Transverse colon (tissue), 4 donors: ENCODE measurements around the gene PELO. TPM values are rescaled to one million over a fixed set of nuclear protein-coding genes. Genes with fewer than 3 reads are reported as not detected.

ENCODE experiments used
- DNase-seq: peaks from one replicate; pipeline ENCODE4 v3.0.0-alpha.2; 2019
- H3K27ac ChIP-seq, 4 donors: fragments of 200-600 bp; sonication (generic); 2 replicates each; pipeline ENCODE4 v1.5.1; 2016 to 2018; ENCODE audit warnings: inconsistent platforms in 4 of 4
- H3K27me3 ChIP-seq: fragments of 200-600 bp; sonication (generic); 2 replicates; pipeline ENCODE4 v1.5.1; 2017; ENCODE audit warnings: inconsistent platforms
- H3K36me3 ChIP-seq, 4 donors: fragments of 200-600 bp; sonication (generic); 2 replicates each; pipeline ENCODE4 v1.5.1; 2017 to 2019; ENCODE audit warnings: inconsistent platforms in 4 of 4
- H3K4me1 ChIP-seq, 4 donors: fragments of 200-600 bp; sonication (generic); 2 replicates each; pipeline ENCODE4 v1.5.1; 2017 to 2020; ENCODE audit warnings: inconsistent platforms in 4 of 4
- H3K4me3 ChIP-seq, 4 donors: fragments of 200-600 bp; sonication (generic); 1 replicate in 1 of 4; 2 replicates in 3 of 4; pipeline versions ENCODE4 v1.5.1 to v1.6.1; 2017 to 2019; ENCODE audit warnings: inconsistent platforms in 4 of 4
- H3K9me3 ChIP-seq, 2 donors: fragments of 200-600 bp; sonication (generic); 2 replicates each; pipeline ENCODE4 v1.5.1; 2017 to 2019; ENCODE audit warnings: inconsistent platforms in 2 of 2
- CTCF ChIP-seq, 5 experiments: fragments of 200-600 bp in 3 of 5; fragments of 450-650 bp in 2 of 5; sonication (generic) in 3 of 5; IDR thresholded peaks; 1 replicate in 2 of 5; 2 replicates in 3 of 5; pipeline ENCODE4 v1.5.1; 2016 to 2017; ENCODE audit warnings: antibody characterized with exemption in 5 of 5, inconsistent platforms in 3 of 5, mild to moderate bottlenecking in 2 of 5, moderate library complexity in 1 of 5
- EP300 ChIP-seq: sonication (generic); formaldehyde crosslinking; IDR thresholded peaks from one replicate; pipeline ENCODE4 v1.6.1; 2017; ENCODE audit warnings: antibody characterized with exemption, low read depth
- POLR2A ChIP-seq: fragments of 450-650 bp; IDR thresholded peaks from one replicate; pipeline ENCODE4 v1.6.1; 2016; ENCODE audit warnings: antibody characterized with exemption, mild to moderate bottlenecking, moderate library complexity
- POLR2AphosphoS5 ChIP-seq, 3 donors: sonication (generic); formaldehyde crosslinking; IDR thresholded peaks; one replicate each; pipeline ENCODE4 v1.6.1; 2016; ENCODE audit warnings: antibody characterized with exemption in 3 of 3
- WGBS, 2 donors: methylation state at CpG; one replicate each; pipeline ENCODE4 v1.1.5; 2018; ENCODE audit warnings: low coverage in 1 of 2; 5-methylcytosine and 5-hydroxymethylcytosine counted together
- in situ Hi-C, 4 donors: fragments of 200-750 bp; cut with MboI; loops; one replicate each; pipeline versions ENCODE4 v1.15.0 to v1.15.1; 2017; ENCODE audit warnings: low sequenced_read_pairs in 3 of 4, low pct_ligation_motif_present in 1 of 4, low pct_unique_long_range_greater_than_20kb in 1 of 4
- intact Hi-C: fragments of 100-400 bp; cut with DNase I; formaldehyde crosslinking; loops from one replicate; pipeline ENCODE4 v1.15.1; 2023; ENCODE audit warnings: low total_unique reads
- total RNA-seq, 4 donors: library from RNA; depleted of rRNA; stranded (reverse); fragments of >200 nt; gene quantifications; one replicate each; pipeline ENCODE4 v1.1.0, GENCODE V29; 2016

Gene PELO
- total RNA-seq, 4 donors from 2014 or later = 10.1 to 62.3 (median 16.8) TPM

- no peak for TF ChIP-seq EP300
- TF ChIP-seq POLR2AphosphoS5 (IDR thresholded peaks at IDR 0.05) = no peak
- TF ChIP-seq POLR2A = no peak
- TF ChIP-seq CTCF (IDR thresholded peaks at IDR 0.05) = no peak
- Histone ChIP-seq H3K4me3 (no peak overlapping the region), H3K27me3 (no peaks in the 10 kb centered on the region), H3K36me3 (no peaks in the 10 kb centered on the region), H3K27ac (no peak overlapping the region), H3K4me1 (no peaks in the 10 kb centered on the region), H3K9me3 (no peaks in the 10 kb centered on the region)
- 70 to 86% methylated on average over 1 of the region's 1 CpG for WGBS, 2 donors
- DNase-seq = no peak
- intact Hi-C loops (no loop called here), in situ Hi-C loops (no loop called here)
Observed at GRCh38 chr5:52767766-52768480, 19.8 kb upstream of the PELO start.

GRCh38 chr5:52769061-52769460 is 18.7 kb upstream of the PELO start:
- no peak for DNase-seq
- no peaks in the 10 kb centered on the region for H3K9me3 ChIP-seq
- peaks cover 0 to 1% (median 0%) of the 10 kb centered on the region in 4 donors for H3K4me1 ChIP-seq
- in situ Hi-C loops = no loop called here
- H3K27ac ChIP-seq = no peak overlapping the region
- no peaks in the 10 kb centered on the region for H3K36me3 ChIP-seq
- WGBS, 2 donors = 85 to 92% methylated on average over 3 to 5 of the region's 5 CpGs
- intact Hi-C loops = no loop called here
- H3K27me3 ChIP-seq = no peaks in the 10 kb centered on the region
- H3K4me3 ChIP-seq = no peak overlapping the region
- TF ChIP-seq EP300 = no peak
- no peak for TF ChIP-seq POLR2AphosphoS5 (IDR thresholded peaks at IDR 0.05)
- TF ChIP-seq POLR2A = no peak
- no peak for TF ChIP-seq CTCF (IDR thresholded peaks at IDR 0.05)

- Histone ChIP-seq H3K9me3 (no peaks in the 10 kb centered on the region), H3K4me1 (peaks cover 0 to 2% (median 0%) of the 10 kb centered on the region in 4 donors), H3K4me3 (no peak overlapping the region), H3K27me3 (no peaks in the 10 kb centered on the region), H3K27ac (no peak overlapping the region), H3K36me3 (no peaks in the 10 kb centered on the region)
- WGBS, 2 donors = 93 to 95% methylated on average over 4 of the region's 4 CpGs
- intact Hi-C loops = no loop called here
- DNase-seq = no peak
- in situ Hi-C loops = no loop called here
- TF ChIP-seq EP300 (no peak), CTCF (IDR thresholded peaks at IDR 0.05) (no peak), POLR2A (no peak), POLR2AphosphoS5 (IDR thresholded peaks at IDR 0.05) (no peak)
Observed at GRCh38 chr5:52770287-52770939, 17.3 kb upstream of the PELO start.

- intact Hi-C loops = no loop called here
- peaks cover 0 to 2% (median 0%) of the 10 kb centered on the region in 4 donors for H3K4me1 ChIP-seq
- no peaks in the 10 kb centered on the region for H3K9me3 ChIP-seq
- H3K27ac ChIP-seq = no peak overlapping the region
- in situ Hi-C loops = no loop called here
- H3K36me3 ChIP-seq = no peaks in the 10 kb centered on the region
- no peak for DNase-seq
- TF ChIP-seq POLR2A (no peak), EP300 (no peak), POLR2AphosphoS5 (IDR thresholded peaks at IDR 0.05) (no peak), CTCF (IDR thresholded peaks at IDR 0.05) (no peak)
- WGBS, 2 donors = 76% methylated on average over 2 to 3 of the region's 3 CpGs
- no peak overlapping the region for H3K4me3 ChIP-seq
- H3K27me3 ChIP-seq = no peaks in the 10 kb centered on the region
Observed at GRCh38 chr5:52771343-52772039, 16.2 kb upstream of the PELO start.
